Thyroid gland (tissue), 4 donors: ENCODE results near the gene ESYT3. TPM values are rescaled to one million over a fixed set of nuclear protein-coding genes. Genes with fewer than 3 reads are reported as not detected.

ENCODE experiments used
- DNase-seq, 2 donors: peaks; one replicate each; pipeline ENCODE4 v3.0.0-alpha.2; 2019
- H3K27ac ChIP-seq, 3 donors: fragments of 200-600 bp; sonication (generic); 1 replicate in 2 of 3; 2 replicates in 1 of 3; pipeline ENCODE4 v1.5.1; 2016 to 2019; ENCODE audit warnings: mild to moderate bottlenecking in 1 of 3, moderate library complexity in 1 of 3
- H3K27me3 ChIP-seq: fragments of 200-600 bp; sonication (generic); one replicate; pipeline ENCODE4 v1.5.1; 2019
- H3K36me3 ChIP-seq, 2 donors: fragments of 200-600 bp; sonication (generic); one replicate each; pipeline ENCODE4 v1.5.1; 2016 to 2019
- H3K4me1 ChIP-seq, 2 donors: fragments of 200-600 bp; sonication (generic); one replicate each; pipeline ENCODE4 v1.5.1; 2017 to 2019
- H3K4me3 ChIP-seq, 3 donors: fragments of 200-600 bp; sonication (generic); replicated peaks in 1 of 3; 1 replicate in 2 of 3; 2 replicates in 1 of 3; pipeline ENCODE4 v1.5.1; 2016; ENCODE audit warnings: mild to moderate bottlenecking in 1 of 3
- H3K9me3 ChIP-seq: fragments of 200-600 bp; sonication (generic); one replicate; pipeline ENCODE4 v1.5.1; 2017
- POLR2A ChIP-seq, 2 donors: fragments of 450-650 bp; IDR thresholded peaks; one replicate each; pipeline ENCODE4 v1.6.1; 2017; ENCODE audit warnings: antibody characterized with exemption in 2 of 2, mild to moderate bottlenecking in 2 of 2, moderate library complexity in 1 of 2
- WGBS, 2 donors: methylation state at CpG; one replicate each; pipeline ENCODE4 v1.1.5; 2017; 5-methylcytosine and 5-hydroxymethylcytosine counted together
- intact Hi-C: fragments of 100-400 bp; cut with DNase I; formaldehyde crosslinking; loops from one replicate; pipeline ENCODE4 v1.15.1; 2023
- total RNA-seq, 4 donors: library from RNA; depleted of rRNA; stranded (reverse); fragments of >200 nt; gene quantifications; one replicate each; pipeline ENCODE4 v1.2.3, GENCODE V29; 2016
- TF ChIP-seq, protein P1 (sequence below), 6 experiments: fragments of 200-600 bp in 3 of 6; fragments of 450-650 bp in 3 of 6; sonication (generic) in 3 of 6; IDR thresholded peaks; one replicate each; pipeline ENCODE4 v1.5.1; 2016 to 2019; ENCODE audit warnings: antibody characterized with exemption in 6 of 6, mild to moderate bottlenecking in 2 of 6, inconsistent platforms in 1 of 6, moderate library complexity in 1 of 6

Gene ESYT3
- 10 to 100 TPM; 19.9 to 82.8 (median 22.7) TPM for total RNA-seq

DNA sequence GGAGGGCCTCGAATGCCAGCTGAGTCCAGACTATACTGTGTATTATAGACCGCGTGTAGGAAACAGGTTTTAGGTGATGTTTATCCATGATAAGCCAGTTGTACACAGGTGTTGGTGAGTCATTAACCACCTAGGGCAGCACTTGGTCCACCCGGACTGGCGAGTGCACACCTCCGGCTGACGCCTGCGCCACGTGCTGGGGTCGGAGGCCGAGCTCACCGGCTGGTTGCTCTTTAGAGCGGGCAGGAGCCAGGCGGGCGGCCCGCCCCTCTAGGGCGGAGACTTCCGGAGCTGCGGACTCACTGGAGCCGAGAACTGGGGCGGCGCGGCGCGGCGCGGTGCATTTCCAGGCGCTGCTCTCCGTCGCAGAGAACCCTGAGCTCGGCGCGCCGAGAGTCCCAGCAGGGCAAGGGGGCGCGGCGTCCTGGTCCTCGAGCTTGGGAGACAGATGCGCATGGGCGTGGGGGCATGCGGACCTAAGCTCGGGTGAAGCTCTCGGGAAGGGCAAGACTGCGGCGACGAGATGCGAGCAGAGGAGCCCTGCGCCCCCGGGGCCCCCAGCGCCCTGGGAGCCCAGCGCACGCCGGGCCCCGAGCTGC lies at the start of gene ESYT3:
ESYT3 (plus strand) TSS at position 341 of the 599 bp plus-strand sequence; CDS start at position 524, 183 bp downstream.
- Histone ChIP-seq H3K36me3 (no peaks in the 10 kb centered on the region), H3K27me3 (no peaks in the 10 kb centered on the region), H3K4me3 (peak within 1 kb of the TSS; percentile 29 to 65 (median 42)), H3K4me1 (peaks cover 5 to 6% of the 10 kb centered on the region in 2 donors), H3K27ac (peak within 1 kb of the TSS in 1 of 3 donors; percentile 25), H3K9me3 (no peaks in the 10 kb centered on the region)
- intact Hi-C loops, result no loop called here
- DNase-seq, result peak; percentile 89 to 90
- WGBS, 2 donors, result 0 to 6% methylated on average over 19 to 28 of the region's 54 CpGs
- peak; percentile 74 to 93 for TF ChIP-seq POLR2A (IDR thresholded peaks at IDR 0.05)
- TF ChIP-seq, protein P1, sequence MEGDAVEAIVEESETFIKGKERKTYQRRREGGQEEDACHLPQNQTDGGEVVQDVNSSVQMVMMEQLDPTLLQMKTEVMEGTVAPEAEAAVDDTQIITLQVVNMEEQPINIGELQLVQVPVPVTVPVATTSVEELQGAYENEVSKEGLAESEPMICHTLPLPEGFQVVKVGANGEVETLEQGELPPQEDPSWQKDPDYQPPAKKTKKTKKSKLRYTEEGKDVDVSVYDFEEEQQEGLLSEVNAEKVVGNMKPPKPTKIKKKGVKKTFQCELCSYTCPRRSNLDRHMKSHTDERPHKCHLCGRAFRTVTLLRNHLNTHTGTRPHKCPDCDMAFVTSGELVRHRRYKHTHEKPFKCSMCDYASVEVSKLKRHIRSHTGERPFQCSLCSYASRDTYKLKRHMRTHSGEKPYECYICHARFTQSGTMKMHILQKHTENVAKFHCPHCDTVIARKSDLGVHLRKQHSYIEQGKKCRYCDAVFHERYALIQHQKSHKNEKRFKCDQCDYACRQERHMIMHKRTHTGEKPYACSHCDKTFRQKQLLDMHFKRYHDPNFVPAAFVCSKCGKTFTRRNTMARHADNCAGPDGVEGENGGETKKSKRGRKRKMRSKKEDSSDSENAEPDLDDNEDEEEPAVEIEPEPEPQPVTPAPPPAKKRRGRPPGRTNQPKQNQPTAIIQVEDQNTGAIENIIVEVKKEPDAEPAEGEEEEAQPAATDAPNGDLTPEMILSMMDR (IDR thresholded peaks at IDR 0.05), result no peak

DNA sequence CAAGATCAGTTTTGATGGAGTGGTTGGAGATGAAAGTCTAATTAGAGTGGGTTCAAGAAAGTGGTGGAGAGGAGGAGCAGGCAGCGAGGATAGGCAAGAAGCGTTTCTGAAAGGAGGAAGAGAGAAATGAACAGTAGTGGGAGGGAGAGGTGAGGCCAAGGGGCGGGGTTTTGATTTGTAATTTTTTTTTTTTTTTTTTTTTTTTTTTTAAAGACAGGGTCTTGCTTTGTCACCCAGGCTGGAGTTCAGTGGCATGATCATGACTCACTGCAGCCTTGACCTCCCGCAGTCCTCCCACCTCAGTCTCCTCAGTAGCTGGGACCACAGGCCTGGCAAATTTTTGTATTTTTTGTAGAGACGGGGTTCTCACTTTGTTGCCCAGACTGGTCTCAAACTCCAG lies 49.4 kb upstream of the ESYT3 start:
- H3K27ac ChIP-seq, result peak overlapping the region in 2 of 3 donors; percentile 95 to 98
- TF ChIP-seq, protein P1 (IDR thresholded peaks at IDR 0.05), result no peak
- WGBS, 2 donors, result 89 to 96% methylated on average over 5 of the region's 5 CpGs
- peaks cover 42 to 43% of the 10 kb centered on the region in 2 donors for H3K4me1 ChIP-seq
- intact Hi-C loops, result no loop called here
- no peak for DNase-seq
- no peak overlapping the region for H3K4me3 ChIP-seq
- H3K36me3 ChIP-seq, result no peaks in the 10 kb centered on the region
- H3K9me3 ChIP-seq, result no peaks in the 10 kb centered on the region
- no peaks in the 10 kb centered on the region for H3K27me3 ChIP-seq

DNA sequence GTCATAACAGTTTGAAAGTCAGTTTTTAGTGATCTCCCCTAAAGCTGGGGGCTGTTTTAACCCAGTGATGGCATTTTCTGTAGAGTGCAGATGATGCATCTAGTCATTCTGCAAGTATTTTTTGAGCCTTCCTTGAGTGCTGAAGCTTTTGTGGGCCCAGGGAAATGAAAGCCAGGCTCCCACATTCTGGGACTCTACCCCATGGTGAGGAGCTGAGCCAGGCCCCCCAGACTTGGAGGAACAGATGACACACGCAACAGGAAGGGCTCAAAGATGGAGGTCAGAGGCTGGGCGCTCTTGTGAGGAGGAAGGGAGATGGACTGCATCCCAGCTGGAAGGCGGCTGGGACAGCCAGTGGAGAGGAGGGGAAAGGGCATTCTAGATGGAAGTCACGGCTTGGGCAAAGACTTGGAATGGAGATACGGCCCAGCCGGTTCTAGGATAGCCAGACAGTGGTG lies 45.2 kb upstream of the ESYT3 start:
- WGBS, 2 donors, result 84 to 91% methylated on average over 6 of the region's 6 CpGs
- peaks cover 14 to 26% of the 10 kb centered on the region in 2 donors for H3K4me1 ChIP-seq

DNA sequence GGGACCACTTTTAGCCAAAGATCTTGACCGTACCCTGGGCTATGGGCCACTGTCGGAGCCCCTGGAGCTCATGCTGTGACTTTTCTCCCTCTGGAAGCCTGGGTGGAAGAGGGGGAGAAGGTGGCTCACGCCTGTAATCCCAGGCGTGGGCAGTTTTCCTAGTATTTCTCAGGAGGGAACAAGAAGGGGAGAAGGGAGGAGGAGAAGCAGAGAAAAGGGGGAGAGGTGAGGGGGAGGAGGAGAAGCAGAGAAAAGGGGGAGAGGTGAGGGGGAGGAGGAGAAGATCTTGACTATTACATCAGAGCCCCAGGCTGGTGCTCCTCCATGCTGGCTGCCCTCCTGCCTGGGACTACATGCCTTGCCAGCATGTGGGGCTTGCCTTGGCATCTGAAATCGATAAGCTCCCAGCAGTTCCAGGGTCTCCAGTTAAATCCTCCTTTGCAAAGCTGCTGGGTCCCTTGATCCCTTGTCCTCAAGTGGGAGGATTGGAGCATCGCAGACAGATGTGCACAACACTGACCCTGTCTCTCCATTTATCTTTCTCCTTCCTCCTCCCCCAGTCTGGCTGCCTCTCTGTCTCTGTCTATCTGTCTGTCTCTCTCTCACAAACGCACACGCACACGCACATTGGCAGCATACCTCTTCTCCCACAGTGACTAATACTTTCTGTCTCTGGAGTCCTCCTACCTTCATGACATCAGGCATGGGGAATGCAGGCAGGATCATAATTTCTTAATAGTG lies 44.4 kb upstream of the ESYT3 start:
- intact Hi-C loops, result no loop called here
- DNase-seq, result peak; percentile 36 to 51
- H3K4me3 ChIP-seq, result no peak overlapping the region
- no peak for TF ChIP-seq POLR2A (IDR thresholded peaks at IDR 0.05)
- TF ChIP-seq, protein P1 (IDR thresholded peaks at IDR 0.05), result no peak
- H3K27ac ChIP-seq, result peak overlapping the region; percentile 32 to 57 (median 39)
- H3K4me1 ChIP-seq, result peaks cover 14 to 28% of the 10 kb centered on the region in 2 donors
- whole genome bisulfite sequencing, 2 donors, result 68 to 81% methylated on average over 8 to 9 of the region's 9 CpGs
- H3K27me3 ChIP-seq, result no peaks in the 10 kb centered on the region
- H3K9me3 ChIP-seq, result no peaks in the 10 kb centered on the region
- no peaks in the 10 kb centered on the region for H3K36me3 ChIP-seq

More for the DNA sequence above, 45.2 kb upstream of the ESYT3 start:
- Histone ChIP-seq H3K9me3 (no peaks in the 10 kb centered on the region), H3K4me3 (no peak overlapping the region), H3K36me3 (no peaks in the 10 kb centered on the region), H3K27me3 (no peaks in the 10 kb centered on the region), H3K27ac (peak overlapping the region in 1 of 3 donors; percentile 39)
- no peak for DNase-seq
- intact Hi-C loops, result no loop called here
- TF ChIP-seq, protein P1 (IDR thresholded peaks at IDR 0.05), result no peak
- no peak for TF ChIP-seq POLR2A (IDR thresholded peaks at IDR 0.05)

- 77 to 86% methylated on average over 2 of the region's 2 CpGs for WGBS, 2 donors
- Histone ChIP-seq H3K36me3 (no peaks in the 10 kb centered on the region), H3K27me3 (no peaks in the 10 kb centered on the region), H3K27ac (peak overlapping the region; percentile 29 to 57 (median 39)), H3K9me3 (no peaks in the 10 kb centered on the region), H3K4me1 (peaks cover 14 to 33% of the 10 kb centered on the region in 2 donors), H3K4me3 (no peak overlapping the region)
- TF ChIP-seq POLR2A (IDR thresholded peaks at IDR 0.05), result no peak
- TF ChIP-seq, protein P1 (IDR thresholded peaks at IDR 0.05), result no peak
- intact Hi-C loops, result no loop called here
- no peak for DNase-seq
These were observed 43.9 kb upstream of the ESYT3 start for GRCh38 chr3:138390582-138390932.
